Body of pancreas (tissue), 4 donors: ENCODE measurements around the gene UFD1.

Experiments
- POLR2A ChIP-seq, 3 donors: fragments of 450-650 bp; IDR thresholded peaks; one replicate each; pipeline ENCODE4 v1.6.1; 2016; ENCODE audit warnings: antibody characterized with exemption in 3 of 3, mild to moderate bottlenecking in 2 of 3
- TF ChIP-seq, protein P1 (sequence below), 7 experiments: fragments of 450-650 bp in 4 of 7; fragments of 200-600 bp in 3 of 7; sonication (generic) in 3 of 7; IDR thresholded peaks; one replicate each; pipeline ENCODE4 v1.5.1; 2016 to 2019; ENCODE audit warnings: antibody characterized with exemption in 7 of 7

DNA sequence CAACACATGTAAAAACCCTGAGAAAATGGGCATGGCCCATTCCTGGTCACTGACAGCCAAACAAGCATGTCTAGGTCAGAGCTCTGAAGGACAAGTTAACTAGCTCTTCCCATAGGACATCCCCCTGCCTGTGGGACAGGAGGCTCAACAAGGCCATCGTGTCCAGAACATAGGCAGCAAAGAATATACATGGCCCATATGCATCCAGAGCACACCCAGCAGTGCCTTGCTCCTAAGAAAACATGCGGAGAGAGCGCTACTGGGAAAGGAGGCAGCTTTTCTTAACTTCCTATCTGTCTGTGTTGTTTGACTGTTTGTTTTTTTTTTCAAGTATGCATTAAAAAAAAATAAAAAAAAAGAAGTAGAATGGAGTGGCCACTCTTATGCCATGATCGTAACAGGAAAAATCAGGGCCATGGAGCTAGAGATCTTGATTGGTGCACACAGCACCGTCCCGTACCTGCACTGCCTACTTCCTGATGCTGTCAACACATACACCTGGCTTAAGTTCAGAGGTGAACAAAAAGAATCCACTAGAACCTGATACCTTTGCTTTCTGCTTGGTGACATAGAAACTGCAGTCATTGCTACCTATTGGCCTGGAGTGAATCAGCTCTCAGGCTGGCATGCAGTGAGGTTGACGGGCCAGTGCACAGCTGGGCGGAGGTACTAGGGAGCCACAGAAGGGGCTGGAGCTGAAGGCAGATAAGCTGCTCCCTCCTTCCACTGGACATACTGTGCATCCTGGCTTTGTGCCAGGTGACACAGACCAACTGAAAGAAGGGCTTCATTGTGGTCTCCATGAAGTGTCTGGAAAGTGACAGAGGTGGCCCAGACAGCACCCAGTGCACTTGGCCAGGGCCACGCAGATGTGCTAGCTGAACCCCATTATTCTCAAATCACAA is 11.9 kb downstream of the UFD1 start:
- TF ChIP-seq, protein P1, sequence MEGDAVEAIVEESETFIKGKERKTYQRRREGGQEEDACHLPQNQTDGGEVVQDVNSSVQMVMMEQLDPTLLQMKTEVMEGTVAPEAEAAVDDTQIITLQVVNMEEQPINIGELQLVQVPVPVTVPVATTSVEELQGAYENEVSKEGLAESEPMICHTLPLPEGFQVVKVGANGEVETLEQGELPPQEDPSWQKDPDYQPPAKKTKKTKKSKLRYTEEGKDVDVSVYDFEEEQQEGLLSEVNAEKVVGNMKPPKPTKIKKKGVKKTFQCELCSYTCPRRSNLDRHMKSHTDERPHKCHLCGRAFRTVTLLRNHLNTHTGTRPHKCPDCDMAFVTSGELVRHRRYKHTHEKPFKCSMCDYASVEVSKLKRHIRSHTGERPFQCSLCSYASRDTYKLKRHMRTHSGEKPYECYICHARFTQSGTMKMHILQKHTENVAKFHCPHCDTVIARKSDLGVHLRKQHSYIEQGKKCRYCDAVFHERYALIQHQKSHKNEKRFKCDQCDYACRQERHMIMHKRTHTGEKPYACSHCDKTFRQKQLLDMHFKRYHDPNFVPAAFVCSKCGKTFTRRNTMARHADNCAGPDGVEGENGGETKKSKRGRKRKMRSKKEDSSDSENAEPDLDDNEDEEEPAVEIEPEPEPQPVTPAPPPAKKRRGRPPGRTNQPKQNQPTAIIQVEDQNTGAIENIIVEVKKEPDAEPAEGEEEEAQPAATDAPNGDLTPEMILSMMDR (IDR thresholded peaks at IDR 0.05), result no peak
- TF ChIP-seq POLR2A (IDR thresholded peaks at IDR 0.05), result no peak
